Right lobe of liver (tissue), 4 donors: ENCODE results near the gene NT5E.

Experiments used
- CTCF ChIP-seq, 4 donors: fragments of 200-600 bp in 3 of 4; fragments of 450-650 bp in 1 of 4; IDR thresholded peaks; one replicate each; pipeline versions ENCODE4 v1.5.1 to v1.8.0; 2016 to 2022; ENCODE audit warnings: antibody characterized with exemption in 4 of 4, mild to moderate bottlenecking in 2 of 4
- POLR2A ChIP-seq: fragments of 450-650 bp; IDR thresholded peaks from one replicate; pipeline ENCODE4 v1.6.1; 2017; ENCODE audit warnings: antibody characterized with exemption, mild to moderate bottlenecking
- donor health status: DM: no; HTN: no; CAD: no.
- donor health status: DM: no; HTN: no; CAD: no.
- donor health status: DM: no; HTN: yes; CAD: no.

- TF ChIP-seq CTCF (IDR thresholded peaks at IDR 0.05) (no peak), POLR2A (no peak)
Measured at GRCh38 chr6:85432554-85432953, 17.3 kb upstream of the NT5E start.
